Central memory CD8-positive, alpha-beta T cell (primary cell): Measurements from ENCODE around the gene METTL2B.
A peak's percentile ranks its signal among the peaks of the same experiment; 100 is the strongest.
"Not testable (repeated sequence)": the region's sequence is repeated elsewhere in the genome, so short reads cannot be mapped to it uniquely, and the experiment has no call there.

Source experiments
- ATAC-seq: fragments of 150-1000 bp; cut with Tn5 transposase; replicated peaks from 2 replicates; pipeline ENCODE4 v1.10.0; 2022; ENCODE audit warnings: mild to moderate bottlenecking, moderate FRiP score, moderate number of reproducible peaks; ENCODE audit not compliant: poor library complexity, severe bottlenecking; ENCODE audit errors: extremely low read depth
- DNase-seq, 2 donors: peaks; one replicate each; pipeline ENCODE4 v3.0.0; 2021; ENCODE audit warnings: low spot score in 2 of 2
- H3K27ac Mint-ChIP-seq: one replicate; pipeline ENCODE4 v1.8.0; 2022; ENCODE audit warnings: low read depth, mild to moderate bottlenecking, moderate library complexity, mixed read lengths
- H3K27me3 Mint-ChIP-seq: one replicate; pipeline ENCODE4 v1.8.0; 2022; ENCODE audit warnings: mixed read lengths
- H3K36me3 Mint-ChIP-seq: one replicate; pipeline ENCODE4 v1.8.0; 2022; ENCODE audit warnings: mild to moderate bottlenecking, moderate library complexity, mixed read lengths; ENCODE audit not compliant: insufficient read depth
- H3K4me1 Mint-ChIP-seq: one replicate; pipeline ENCODE4 v1.8.0; 2022; ENCODE audit warnings: mixed read lengths
- H3K4me3 Mint-ChIP-seq: one replicate; pipeline ENCODE4 v1.8.0; 2022; ENCODE audit warnings: mild to moderate bottlenecking, moderate library complexity, mixed read lengths
- H3K9me3 Mint-ChIP-seq: one replicate; pipeline ENCODE4 v1.8.0; 2022; ENCODE audit warnings: mixed read lengths

Gene METTL2B

GRCh38 chr7:128447941-128448564 is 28.5 kb upstream of the METTL2B start:
- Mint-ChIP-seq H3K9me3 (no peaks in the 10 kb centered on the region), H3K4me3 (no peak overlapping the region), H3K27ac (no peak overlapping the region), H3K36me3 (peaks cover 1% of the 10 kb centered on the region), H3K27me3 (peaks cover 13% of the 10 kb centered on the region), H3K4me1 (no peaks in the 10 kb centered on the region)
- no peak for ATAC-seq
- no peak for DNase-seq

- no peaks in the 10 kb centered on the region for H3K4me1 Mint-ChIP-seq
- no peak for ATAC-seq
- peaks cover 13% of the 10 kb centered on the region for H3K27me3 Mint-ChIP-seq
- peaks cover 1% of the 10 kb centered on the region for H3K36me3 Mint-ChIP-seq
- no peaks in the 10 kb centered on the region for H3K9me3 Mint-ChIP-seq
- DNase-seq: no peak
- H3K27ac Mint-ChIP-seq: no peak overlapping the region
- no peak overlapping the region for H3K4me3 Mint-ChIP-seq
These were observed 27.7 kb upstream of the METTL2B start for GRCh38 chr7:128448751-128449302.

DNA sequence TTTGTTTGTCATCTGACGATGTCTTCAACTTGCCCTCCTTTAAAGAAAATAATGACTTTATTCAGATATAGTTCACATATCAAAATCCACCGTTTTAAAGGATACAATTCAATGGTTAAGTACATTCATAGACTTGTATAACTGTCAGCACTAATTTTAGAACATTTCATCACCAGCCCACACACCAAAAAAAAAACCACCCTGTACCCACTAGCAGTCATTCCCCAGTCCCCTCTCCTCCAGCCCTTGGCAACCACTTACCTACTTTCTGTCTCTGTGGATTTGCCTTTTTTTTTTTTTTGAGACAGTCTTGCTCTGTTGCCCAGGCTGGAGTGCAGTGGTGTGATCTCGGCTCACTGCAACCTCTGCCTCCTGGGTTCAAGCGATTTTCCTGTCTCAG is 26.1 kb upstream of the METTL2B start:
- H3K4me3 Mint-ChIP-seq: no peak overlapping the region
- DNase-seq: no peak

GRCh38 chr7:128450913-128451312 is 25.6 kb upstream of the METTL2B start:
- Mint-ChIP-seq H3K4me1 (peaks cover 7% of the 10 kb centered on the region), H3K4me3 (no peak overlapping the region)

More for the DNA sequence above, 26.1 kb upstream of the METTL2B start:
- H3K27me3 Mint-ChIP-seq: peaks cover 13% of the 10 kb centered on the region
- H3K36me3 Mint-ChIP-seq: peaks cover 5% of the 10 kb centered on the region
- H3K4me1 Mint-ChIP-seq: peaks cover 5% of the 10 kb centered on the region
- no peak for ATAC-seq
- no peak overlapping the region for H3K27ac Mint-ChIP-seq
- no peaks in the 10 kb centered on the region for H3K9me3 Mint-ChIP-seq

DNA sequence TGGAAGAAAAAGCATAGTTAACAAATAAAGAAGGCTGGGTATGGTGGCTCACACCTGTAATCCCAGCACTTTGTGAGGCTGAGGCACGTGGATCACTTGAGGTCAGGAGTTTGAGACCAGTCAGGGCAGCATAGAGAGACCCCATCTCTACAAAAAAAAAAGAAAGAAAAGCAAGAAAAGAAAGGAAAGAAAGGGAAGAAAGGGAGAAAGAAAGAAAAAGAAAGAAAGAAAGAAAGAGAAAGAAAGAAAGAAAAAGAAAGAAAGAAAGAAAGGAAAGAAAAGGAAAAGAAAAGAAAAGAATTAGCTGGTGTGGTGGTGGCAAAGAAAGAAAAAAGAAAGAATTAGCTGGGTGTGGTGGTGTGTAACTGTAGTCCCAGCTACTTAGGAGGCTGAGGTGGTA is 24.0 kb upstream of the METTL2B start:
- peaks cover 12% of the 10 kb centered on the region for H3K4me1 Mint-ChIP-seq
- no peak overlapping the region for H3K4me3 Mint-ChIP-seq
- H3K36me3 Mint-ChIP-seq: peaks cover 10% of the 10 kb centered on the region
- DNase-seq: no peak
- no peak for ATAC-seq
- H3K27ac Mint-ChIP-seq: no peak overlapping the region
- H3K27me3 Mint-ChIP-seq: peaks cover 13% of the 10 kb centered on the region
- H3K9me3 Mint-ChIP-seq: no peaks in the 10 kb centered on the region

More at GRCh38 chr7:128450913-128451312, 25.6 kb upstream of the METTL2B start:
- no peak overlapping the region for H3K27ac Mint-ChIP-seq
- H3K27me3 Mint-ChIP-seq: peaks cover 13% of the 10 kb centered on the region
- DNase-seq (no peak), ATAC-seq (no peak)
- H3K36me3 Mint-ChIP-seq: peaks cover 5% of the 10 kb centered on the region
- H3K9me3 Mint-ChIP-seq: no peaks in the 10 kb centered on the region

GRCh38 chr7:128453836-128454804 is 22.4 kb upstream of the METTL2B start:
- Mint-ChIP-seq H3K36me3 (peaks cover 9% of the 10 kb centered on the region), H3K27me3 (peaks cover 13% of the 10 kb centered on the region), H3K4me1 (peaks cover 23% of the 10 kb centered on the region), H3K4me3 (peak overlapping the region; percentile 6), H3K27ac (peak overlapping the region; percentile 44), H3K9me3 (no peaks in the 10 kb centered on the region)
- no peak for DNase-seq
- ATAC-seq: no peak

DNA sequence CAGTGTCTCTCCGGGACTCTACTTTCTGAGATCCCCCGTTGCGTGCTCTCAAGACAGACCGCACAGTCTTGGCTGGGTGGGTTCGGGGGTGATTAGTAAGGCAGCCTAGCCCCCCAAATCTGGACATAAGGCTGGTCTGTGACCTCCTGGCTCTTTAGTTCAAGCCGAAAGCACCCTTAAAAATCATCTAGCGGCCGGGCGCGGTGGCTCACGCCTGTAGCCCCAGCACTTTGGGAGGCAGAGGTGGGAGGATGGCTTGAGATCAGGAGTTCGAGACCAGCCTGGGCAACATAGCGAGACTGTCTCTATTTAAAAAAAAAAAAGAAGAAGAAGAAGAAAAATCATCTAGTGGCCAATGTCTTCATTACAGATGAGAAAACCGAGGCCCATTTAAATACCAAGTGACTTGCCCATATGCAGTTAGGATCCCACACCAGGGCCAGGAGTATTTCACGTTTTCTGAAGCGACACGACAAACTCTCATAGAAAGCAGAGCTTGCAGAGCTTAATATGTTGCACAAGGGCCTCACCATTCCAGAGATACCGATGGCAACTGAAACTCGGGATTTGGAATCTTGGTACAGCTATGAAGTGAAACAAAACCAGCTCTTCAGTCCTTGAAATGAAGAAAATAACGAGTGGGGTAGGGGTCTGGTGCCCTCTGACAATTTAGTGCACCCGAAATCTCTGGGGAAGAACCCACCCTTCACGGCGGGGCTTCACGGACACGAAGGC is 21.6 kb upstream of the METTL2B start:
- H3K9me3 Mint-ChIP-seq: no peaks in the 10 kb centered on the region
- H3K27me3 Mint-ChIP-seq: peaks cover 13% of the 10 kb centered on the region
- H3K36me3 Mint-ChIP-seq: peaks cover 9% of the 10 kb centered on the region
- peaks cover 30% of the 10 kb centered on the region for H3K4me1 Mint-ChIP-seq
- peak overlapping the region; percentile 89 for H3K4me3 Mint-ChIP-seq
- peak overlapping the region; percentile 44 for H3K27ac Mint-ChIP-seq
- DNase-seq (no peak), ATAC-seq (no peak)

DNA sequence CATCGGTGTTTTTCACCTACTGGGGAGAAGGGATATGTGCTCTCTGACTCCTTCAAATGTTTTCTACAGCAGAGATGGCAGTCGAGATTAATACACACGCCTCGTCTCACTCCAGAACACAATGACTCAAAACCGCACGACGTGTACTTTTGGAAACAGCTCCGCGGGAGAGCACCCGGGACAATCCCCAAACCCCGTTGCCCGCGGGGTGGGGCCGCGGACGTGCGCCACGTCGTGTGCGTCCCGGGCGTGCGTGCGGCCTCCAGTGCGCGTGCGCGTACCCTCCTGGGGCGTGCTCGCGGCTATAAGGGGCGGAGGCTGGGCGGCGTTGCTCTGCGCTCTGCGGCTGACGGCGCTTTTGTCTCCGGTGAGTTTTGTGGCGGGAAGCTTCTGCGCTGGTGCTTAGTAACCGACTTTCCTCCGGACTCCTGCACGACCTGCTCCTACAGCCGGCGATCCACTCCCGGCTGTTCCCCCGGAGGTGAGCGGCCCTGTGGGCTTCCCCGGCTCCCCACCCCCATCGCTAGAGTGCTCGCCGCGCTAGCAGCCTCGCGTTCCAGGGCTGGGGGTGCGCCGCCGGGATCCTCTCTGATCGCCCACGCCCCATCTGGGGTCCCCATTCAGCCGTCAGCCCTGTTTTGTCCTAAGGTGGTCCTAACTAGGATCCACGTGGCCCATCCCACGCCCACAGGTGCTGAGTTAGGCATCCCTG is 20.8 kb upstream of the METTL2B start, which contains the start of gene HILPDA:
Gene HILPDA, plus strand, starts transcription at position 336 of the 712 bp plus-strand sequence. CDS start 1,391 bp downstream, outside the sequence.
- Mint-ChIP-seq H3K9me3 (no peaks in the 10 kb centered on the region), H3K4me3 (peak within 1 kb of the TSS; percentile 89), H3K27ac (peak within 1 kb of the TSS; percentile 44), H3K27me3 (peaks cover 13% of the 10 kb centered on the region), H3K4me1 (peaks cover 30% of the 10 kb centered on the region), H3K36me3 (peaks cover 9% of the 10 kb centered on the region)
- peak; percentile 90 for ATAC-seq
- peak; percentile 81 to 83 for DNase-seq

DNA sequence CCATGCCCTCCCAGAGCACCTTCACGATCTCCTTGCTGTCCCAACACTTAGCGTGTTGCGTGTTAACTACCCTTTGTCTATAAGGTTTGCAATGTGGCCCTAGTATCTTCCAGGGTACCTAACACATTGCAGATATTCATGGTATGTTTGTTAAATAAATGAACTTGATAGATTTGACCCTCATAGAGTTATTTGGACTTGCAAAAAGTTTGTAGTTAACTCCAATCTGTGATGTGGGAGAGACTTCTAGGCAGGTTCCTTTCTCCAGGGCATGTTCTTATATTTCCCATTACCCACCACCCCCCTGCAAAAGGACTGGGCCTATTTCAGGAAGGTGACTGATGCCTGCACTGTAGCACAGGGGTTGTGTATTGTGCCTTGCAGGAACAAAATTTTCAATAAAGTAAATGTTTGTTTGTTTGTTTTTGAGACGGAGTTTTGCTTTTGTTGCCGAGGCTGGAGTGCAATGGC is 20.3 kb upstream of the METTL2B start:
- Mint-ChIP-seq H3K36me3 (peaks cover 9% of the 10 kb centered on the region), H3K27ac (no peak overlapping the region), H3K4me1 (peaks cover 30% of the 10 kb centered on the region), H3K27me3 (peaks cover 13% of the 10 kb centered on the region), H3K4me3 (peak overlapping the region; percentile 89), H3K9me3 (no peaks in the 10 kb centered on the region)
- ATAC-seq (no peak), DNase-seq (no peak)

- ATAC-seq, H3K36me3 Mint-ChIP-seq, H3K27me3 Mint-ChIP-seq, DNase-seq, H3K9me3 Mint-ChIP-seq, H3K27ac Mint-ChIP-seq: not testable (repeated sequence)
- H3K4me3 Mint-ChIP-seq: peak overlapping the region; percentile 7
- H3K4me1 Mint-ChIP-seq: peaks cover 30% of the 10 kb centered on the region
These were observed 19.2 kb upstream of the METTL2B start for GRCh38 chr7:128457385-128457784.

DNA sequence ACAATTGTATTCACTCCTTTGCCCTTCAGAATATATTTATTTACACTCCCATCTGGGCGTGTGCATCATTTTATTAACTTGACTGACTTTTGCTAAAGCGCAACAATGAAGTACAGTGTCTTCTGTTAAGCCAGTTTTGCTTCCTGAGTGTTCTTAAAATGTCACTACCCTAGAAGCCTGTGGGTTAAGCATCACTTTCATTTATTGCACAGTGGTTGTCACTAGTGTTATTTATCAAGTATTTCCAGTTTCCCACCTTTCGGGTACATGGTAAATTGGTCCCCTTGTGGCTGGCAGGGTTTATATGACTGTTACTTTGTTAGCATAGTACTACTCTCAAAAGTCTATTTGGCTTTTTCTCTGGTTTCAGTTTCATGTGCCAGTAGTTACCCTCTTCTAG is 17.6 kb upstream of the METTL2B start:
- Mint-ChIP-seq H3K9me3 (no peaks in the 10 kb centered on the region), H3K36me3 (peaks cover 9% of the 10 kb centered on the region), H3K27ac (peak overlapping the region; percentile 82), H3K4me1 (peaks cover 30% of the 10 kb centered on the region), H3K27me3 (no peaks in the 10 kb centered on the region), H3K4me3 (peak overlapping the region; percentile 32)
- ATAC-seq: peak; percentile 44
- DNase-seq: no peak
